Activated CD4-positive, alpha-beta T cell treated with anti-CD3 and anti-CD28 coated beads for 24 hours (primary cell): ENCODE results near the gene GBX1.
A peak's percentile ranks its signal among the peaks of the same experiment; 100 is the strongest.

ENCODE experiments used
- DNase-seq, 2 donors: peaks; one replicate each; pipeline ENCODE4 v3.0.0-alpha.2; 2020; ENCODE audit warnings: low read depth in 2 of 2

Gene GBX1

DNA sequence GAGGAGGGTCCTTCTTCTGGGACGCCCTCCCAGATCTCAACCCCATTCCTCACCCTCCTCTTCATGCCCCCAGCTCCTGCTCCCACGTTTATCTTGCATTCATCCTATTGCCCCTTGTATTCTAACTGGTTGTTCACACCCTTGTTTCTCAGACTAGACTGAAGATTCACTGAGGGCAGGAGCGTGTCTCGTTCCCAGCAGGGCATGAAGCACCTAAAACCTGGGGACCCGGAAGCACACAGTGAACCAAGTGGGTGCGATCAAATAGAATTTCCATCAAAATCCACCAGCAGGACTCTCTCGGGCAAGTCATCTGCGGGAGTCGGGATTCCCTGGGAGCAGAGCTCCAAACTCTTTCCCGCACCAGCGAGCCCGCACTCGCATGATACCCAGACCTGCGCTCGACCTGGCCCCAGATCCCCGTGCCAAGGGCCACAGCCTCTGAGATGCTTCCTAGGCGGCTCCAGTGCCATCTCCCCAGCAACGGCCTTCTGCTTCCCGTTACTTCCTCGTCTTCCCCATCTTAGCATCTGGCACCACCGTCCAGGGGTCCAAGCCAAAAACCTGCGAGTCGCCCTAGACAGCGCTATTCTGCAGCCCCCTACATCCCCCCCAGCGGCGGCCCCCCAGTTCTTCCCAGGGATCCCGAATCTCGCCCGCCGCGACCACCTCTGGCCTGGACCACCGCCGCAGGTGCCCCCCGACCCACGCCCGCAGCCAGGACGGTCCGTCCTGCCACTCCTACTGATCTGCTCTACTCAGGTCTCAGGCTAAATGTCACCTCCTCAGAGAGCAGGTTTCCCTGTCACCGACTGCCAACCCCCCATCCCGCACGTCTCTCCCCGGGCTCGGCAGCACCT lies 6.1 kb upstream of the GBX1 start:
- no peak for DNase-seq

DNA sequence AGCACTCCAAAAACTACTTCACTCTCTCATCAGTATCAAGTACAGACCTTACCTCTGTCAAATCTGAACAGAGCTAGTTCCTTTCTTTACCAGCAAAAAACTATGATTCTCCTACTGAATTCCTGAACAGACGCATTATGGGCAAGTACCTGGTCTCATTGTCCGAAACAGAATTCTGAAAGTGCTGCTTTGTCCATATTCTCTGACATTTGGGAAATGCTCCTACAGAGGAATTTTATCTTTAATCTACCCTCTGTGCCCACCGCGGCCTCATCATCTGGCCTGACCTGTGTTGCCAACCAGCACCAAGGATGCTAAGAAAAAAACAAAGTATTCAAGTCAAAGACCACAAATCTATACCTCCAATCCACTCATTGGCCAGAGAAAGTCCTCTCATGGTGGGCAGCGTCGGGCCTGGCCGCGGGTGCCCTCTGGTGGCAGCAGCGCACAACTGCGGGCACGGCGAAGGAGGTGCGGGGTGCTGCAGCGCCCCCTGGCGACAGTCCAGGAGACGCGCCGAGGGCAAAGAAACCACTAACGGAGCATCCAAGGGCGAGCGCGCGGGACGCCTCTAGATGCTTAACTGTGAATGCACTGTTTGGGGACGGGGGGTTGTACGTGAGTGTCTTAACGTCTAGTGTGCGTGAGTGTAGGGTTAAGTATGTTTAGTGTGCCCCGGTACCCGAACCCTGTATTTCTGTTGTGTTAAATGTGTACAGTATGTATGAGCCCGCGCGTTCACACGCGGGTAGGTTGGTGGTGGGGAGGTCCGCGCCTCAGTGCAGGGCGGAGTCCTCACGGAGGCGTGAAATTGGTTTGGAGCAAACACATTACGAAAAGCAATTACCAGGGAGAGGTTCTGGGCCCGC lies 5.0 kb upstream of the GBX1 start:
- peak; percentile 69 to 75 for DNase-seq

- no peak for DNase-seq
Measured at GRCh38 chr7:151168787-151169162, 1.3 kb upstream of the GBX1 start.

DNA sequence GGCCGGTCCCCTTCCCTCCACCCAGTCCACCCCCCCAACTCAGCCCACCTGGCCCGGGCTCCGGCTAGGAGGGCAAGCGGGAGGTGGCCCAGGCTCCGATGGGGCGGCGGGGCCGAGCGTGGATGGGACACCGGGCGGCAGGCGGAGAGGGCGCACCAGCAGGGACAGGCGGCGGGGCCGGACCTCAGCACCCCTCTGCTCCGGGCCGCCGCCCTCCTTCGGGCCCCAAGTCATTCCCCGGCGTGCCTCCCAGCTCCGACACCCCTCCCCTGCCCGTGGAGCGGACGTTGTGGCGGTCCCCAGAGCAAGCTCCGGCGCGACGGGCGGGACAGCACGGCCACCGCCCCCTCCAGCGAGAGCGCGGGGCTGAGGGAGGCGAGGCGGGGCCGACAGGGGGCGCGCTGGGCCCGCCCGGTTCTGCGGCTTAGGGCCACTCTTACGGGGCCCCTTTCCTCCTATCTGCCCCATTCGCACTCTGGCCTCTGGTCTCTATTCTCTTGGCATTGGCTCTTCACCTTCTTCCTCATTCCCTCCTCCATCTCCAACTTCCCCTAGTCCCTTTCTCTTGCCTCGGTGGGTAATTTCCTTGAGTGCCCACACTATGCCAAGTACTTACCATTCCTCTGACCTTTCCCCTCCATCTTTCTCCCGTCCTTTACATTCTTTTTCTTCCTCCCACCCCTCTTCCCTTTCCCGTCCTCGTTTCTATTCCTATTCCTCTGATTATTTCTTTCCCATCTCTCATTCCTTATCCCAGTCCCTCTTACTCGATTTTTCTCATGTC lies 701 bp upstream of the GBX1 start:
- DNase-seq: peak; percentile 46 to 57

DNA sequence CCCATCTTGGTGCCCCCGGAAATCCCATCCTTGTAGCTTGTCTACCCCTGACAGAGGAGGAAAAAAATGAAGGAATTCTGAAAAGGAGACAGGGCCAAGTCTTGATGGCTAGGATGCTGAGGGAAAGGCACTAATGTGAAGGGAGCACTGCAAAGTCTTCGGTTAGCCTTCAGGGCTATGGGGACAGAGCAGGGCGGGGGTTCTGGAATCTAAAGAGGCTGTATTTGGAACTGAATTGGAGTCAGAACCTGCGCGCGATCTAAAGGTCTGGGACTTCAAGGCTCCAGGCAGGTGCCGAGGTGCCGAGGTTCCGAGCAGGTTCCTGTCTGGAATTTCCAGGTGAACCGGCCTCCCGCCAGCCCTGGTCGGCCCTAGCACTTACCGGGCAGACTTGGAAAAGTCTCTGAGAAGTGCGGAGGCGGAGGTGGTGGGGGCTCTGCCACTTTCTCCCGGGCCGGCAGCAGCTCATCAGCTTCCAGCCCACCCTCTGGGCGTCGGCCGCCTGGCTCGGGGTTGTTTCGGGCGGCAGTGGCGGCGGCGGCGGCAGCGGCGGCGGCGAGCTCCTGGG lies 781 bp downstream of the GBX1 start:
- no peak for DNase-seq

DNA sequence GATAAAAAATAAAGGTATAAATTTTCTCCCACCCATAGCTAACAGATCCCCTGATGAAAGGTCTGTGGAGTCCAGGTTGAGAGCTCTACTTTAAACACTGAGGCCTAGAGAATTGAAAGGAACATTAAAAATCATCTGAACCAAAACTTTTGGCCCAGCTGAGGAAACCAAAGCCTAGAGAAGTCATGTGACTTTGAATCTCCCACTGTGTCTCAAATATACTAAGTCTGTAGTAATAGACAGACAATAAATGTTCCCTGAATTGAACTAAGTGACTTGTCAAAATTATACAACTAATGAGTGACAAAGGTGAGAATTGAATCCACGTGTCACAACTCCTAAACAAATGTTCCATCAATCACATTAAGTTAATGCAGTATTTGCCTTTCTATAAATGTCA lies 5.7 kb downstream of the GBX1 start:
- no peak for DNase-seq

- no peak for DNase-seq
Measured at GRCh38 chr7:151157645-151158329, 9.7 kb downstream of the GBX1 start.

DNA sequence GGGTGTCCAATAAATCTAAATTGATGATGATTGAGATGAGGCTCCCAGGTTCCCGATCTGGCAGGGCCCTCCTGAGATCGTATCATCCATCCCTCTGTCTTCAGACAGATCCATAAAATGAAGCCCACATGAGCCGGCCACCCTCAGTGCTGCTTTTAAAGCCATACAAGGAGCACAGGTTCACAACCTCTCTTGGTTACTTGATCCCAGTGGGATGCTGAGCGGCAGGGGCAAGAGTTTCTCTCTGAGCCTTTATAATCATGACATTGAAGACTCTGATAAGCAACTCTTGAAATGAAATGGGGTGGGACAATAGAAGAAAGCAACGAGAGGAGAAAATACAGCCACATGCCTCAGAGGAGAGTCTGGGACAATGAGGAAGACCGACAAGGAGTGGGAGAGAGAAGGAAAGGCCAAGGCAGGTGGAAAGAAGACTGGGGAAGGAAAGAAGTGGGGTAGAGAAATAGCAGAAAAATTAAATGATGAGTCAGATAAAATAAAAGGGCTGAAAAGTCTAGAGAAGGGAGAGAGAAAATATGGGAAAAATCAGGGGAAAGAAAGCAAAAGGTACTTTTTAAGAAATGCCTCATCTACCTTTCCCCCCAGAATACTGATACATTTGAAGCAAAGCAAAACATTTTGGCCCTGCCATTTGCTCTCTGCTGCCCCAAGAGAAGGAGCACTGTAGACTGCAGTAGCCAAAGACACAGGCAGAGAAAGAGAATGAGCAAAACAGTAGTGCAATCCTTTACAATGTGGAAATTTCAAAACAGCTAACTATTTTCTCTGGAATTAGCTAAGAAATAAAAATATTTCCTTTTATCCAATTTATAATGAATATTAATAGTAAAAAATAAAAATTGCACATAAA lies 14.6 kb downstream of the GBX1 start:
- DNase-seq: no peak

DNA sequence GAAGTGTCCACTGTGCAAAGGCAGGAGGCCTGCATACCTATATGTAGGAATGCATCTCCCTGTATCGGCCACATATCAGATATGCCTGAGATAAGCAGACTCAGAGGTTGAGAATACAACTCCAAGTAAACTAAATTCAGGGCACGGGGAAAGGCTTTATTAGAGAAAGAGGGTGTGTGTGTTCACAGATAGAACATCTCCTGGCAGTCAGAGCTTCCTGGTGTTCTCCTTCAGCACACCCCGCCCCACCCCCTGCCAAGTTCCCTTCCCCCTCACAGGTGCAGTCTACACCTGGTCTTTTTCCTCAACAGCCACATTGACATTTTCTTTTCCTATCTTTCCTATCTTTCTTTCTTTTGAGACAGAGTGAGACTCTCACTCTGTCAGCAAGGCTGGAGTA lies 17.1 kb downstream of the GBX1 start:
- no peak for DNase-seq

DNA sequence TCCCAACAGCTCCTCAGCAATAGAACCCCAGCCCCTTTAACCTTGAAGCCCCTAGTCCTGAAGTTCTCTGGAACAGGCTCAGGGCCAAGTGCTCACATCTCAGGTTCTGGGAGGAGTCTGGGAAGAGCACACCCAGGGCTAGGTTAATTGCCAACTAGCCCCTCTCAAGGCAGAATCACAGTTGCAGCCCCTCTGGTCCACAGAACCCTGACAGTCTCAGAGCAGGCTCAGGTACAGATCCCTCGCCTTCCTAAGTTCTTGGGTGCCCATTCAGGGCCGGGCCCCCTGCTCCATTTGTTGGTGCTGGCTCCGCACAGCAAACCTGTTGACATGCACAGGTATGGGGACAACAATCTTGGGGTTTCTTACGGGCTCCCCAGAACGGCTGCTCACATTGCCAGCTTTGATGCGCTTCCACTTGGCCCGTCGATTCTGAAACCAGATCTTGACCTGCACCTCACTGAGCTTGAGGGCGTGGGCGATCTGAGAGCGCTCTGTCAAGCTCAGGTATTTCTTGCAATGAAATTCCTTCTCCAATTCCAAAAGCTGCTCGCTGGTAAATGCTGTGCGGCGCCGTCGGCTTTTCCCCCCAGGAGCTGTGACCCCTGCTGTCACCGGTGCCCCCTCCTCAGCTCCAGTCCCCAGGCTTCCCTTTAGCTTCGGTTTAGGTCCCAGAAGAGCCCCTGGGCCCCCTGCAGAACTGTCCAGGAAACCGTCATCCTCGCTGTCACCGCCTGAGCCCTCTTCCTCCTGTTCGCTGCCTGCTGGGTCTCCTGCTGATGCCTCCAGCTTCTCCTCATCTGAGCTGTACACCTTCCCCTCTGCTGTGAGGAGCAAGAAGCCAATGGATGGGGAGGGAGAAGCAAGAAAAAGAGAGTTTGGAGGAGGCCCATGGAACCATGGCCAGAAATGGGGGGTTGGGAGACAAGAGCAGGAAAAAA lies 18.9 kb downstream of the GBX1 start:
- no peak for DNase-seq

- no peak for DNase-seq
Measured at GRCh38 chr7:151146761-151147160, 20.7 kb downstream of the GBX1 start.

DNA sequence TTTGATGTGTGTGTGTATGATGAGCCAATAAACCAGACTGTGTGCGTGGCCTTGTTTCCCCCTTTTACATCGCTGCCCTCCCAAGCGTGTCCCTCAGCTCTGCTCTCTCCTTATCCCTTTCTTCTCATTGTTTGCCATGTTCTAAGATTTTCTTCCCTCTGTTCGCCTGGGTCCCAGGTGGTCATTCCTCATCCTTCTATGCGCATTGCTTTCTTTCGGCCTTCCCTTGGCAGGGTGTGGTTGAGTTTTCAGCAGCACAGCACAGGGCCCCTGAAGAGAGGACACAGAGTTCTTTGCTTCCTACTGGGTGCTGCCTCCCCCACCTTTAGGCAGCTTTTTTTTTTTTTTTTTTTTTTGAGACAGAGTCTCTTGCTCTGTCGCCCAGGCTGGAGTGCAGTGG lies 23.1 kb downstream of the GBX1 start:
- DNase-seq: no peak

- DNase-seq: no peak
Measured at GRCh38 chr7:151143261-151144015, 24.1 kb downstream of the GBX1 start.

- DNase-seq: no peak
Measured at GRCh38 chr7:151142686-151143040, 24.8 kb downstream of the GBX1 start.

DNA sequence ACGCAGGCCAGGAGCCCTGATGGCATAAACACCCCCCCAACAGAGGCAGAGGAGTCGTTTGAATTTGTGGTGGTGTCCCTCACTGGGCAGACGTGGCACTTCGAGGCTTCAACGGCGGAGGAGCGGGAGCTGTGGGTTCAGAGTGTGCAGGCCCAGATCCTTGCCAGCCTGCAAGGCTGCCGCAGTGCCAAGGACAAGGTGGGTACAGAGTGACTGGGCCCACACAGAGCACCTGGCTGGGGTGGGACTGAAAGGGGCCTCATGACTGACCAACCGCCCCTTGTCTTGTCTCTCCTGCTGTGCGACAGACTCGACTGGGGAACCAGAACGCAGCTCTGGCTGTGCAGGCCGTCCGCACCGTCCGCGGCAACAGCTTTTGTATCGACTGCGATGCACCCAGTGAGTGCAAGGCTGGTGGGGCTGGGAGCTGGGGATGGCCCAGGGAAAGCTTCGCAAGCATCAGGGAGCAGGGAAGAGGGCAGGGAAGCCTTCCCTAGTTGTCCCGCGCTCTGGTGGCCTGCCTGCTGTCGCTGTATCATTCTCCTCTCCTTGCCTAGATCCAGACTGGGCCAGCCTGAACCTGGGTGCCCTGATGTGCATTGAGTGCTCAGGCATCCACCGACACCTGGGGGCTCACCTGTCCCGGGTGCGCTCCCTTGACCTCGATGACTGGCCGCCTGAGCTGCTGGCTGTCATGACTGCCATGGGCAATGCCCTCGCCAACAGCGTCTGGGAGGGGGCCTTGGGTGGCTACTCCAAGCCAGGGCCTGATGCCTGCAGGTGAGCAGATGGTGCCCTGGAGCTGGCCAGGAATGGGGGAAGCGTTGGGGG lies 25.4 kb downstream of the GBX1 start:
- no peak for DNase-seq

- DNase-seq: no peak
Measured at GRCh38 chr7:151141311-151141854, 26.1 kb downstream of the GBX1 start.

DNA sequence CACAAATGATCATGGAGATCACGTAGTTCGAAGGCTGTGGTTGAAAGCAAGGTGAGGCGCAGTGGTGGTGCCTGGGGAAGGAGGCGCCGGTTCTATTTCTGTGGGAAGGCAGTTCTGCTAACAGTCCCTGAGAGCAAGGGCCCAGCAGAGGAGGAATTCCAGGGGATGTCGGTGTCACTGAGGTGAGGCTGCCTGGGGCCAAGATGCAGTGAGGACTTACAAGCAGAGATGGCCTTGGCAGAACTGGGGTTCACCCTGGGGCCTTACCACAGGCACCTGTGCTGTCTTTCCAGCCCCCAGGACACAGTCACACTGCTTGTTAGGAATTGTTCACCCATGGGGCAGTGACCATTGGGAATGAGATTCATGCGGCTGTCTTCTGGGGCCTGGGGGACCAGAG lies 26.7 kb downstream of the GBX1 start:
- no peak for DNase-seq
